Endodermal cell (in vitro differentiated cells): ENCODE results near the gene HECW1. TPM values are rescaled to one million over a fixed set of nuclear protein-coding genes. Genes with fewer than 3 reads are reported as not detected.

Experiments
- DNase-seq: peaks from one replicate; pipeline ENCODE4 v3.0.0-alpha.2; 2017
- H3K27ac ChIP-seq: 2 replicates; pipeline ENCODE4 v1.5.1; 2013; ENCODE audit warnings: mild to moderate bottlenecking, low read depth, low read length, moderate library complexity
- H3K27me3 ChIP-seq: 2 replicates; pipeline ENCODE4 v1.6.1; 2013; ENCODE audit warnings: mild to moderate bottlenecking, low read length, moderate library complexity; ENCODE audit not compliant: insufficient read depth, control insufficient read depth, poor library complexity, severe bottlenecking
- H3K36me3 ChIP-seq: 2 replicates; pipeline ENCODE4 v1.7.0; 2013; ENCODE audit warnings: mild to moderate bottlenecking, low read length, moderate library complexity; ENCODE audit not compliant: control insufficient read depth, insufficient read depth
- H3K4me1 ChIP-seq: one replicate; pipeline ENCODE4 v1.7.0; 2013; ENCODE audit warnings: low read length; ENCODE audit not compliant: control insufficient read depth, insufficient read depth
- H3K4me3 ChIP-seq: 2 replicates; pipeline ENCODE4 v1.5.1; 2013; ENCODE audit warnings: mild to moderate bottlenecking, low read length, moderate library complexity
- H3K9ac ChIP-seq: 2 replicates; pipeline ENCODE4 v1.6.1; 2013; ENCODE audit warnings: mild to moderate bottlenecking, low read length, moderate library complexity; ENCODE audit not compliant: poor library complexity, severe bottlenecking; ENCODE audit errors: extremely low read depth
- H3K9me3 ChIP-seq: 2 replicates; pipeline ENCODE4 v1.6.1; 2013; ENCODE audit warnings: mild to moderate bottlenecking, low read length, moderate library complexity; ENCODE audit not compliant: control insufficient read depth
- H3K27ac Mint-ChIP-seq: 2 replicates; pipeline ENCODE4 v1.8.0; 2020; ENCODE audit warnings: mixed read lengths
- H3K27me3 Mint-ChIP-seq: 2 replicates; pipeline ENCODE4 v1.8.0; 2021; ENCODE audit warnings: mild to moderate bottlenecking, mixed read lengths; ENCODE audit not compliant: insufficient read depth
- H3K36me3 Mint-ChIP-seq: 2 replicates; pipeline ENCODE4 v1.8.0; 2020; ENCODE audit warnings: low read depth, mixed read lengths
- H3K4me1 Mint-ChIP-seq: 2 replicates; pipeline ENCODE4 v1.8.0; 2020; ENCODE audit warnings: mixed read lengths
- H3K4me3 Mint-ChIP-seq: 2 replicates; pipeline ENCODE4 v1.8.0; 2020; ENCODE audit warnings: mild to moderate bottlenecking, moderate library complexity, mixed read lengths
- H3K9me3 Mint-ChIP-seq: 2 replicates; pipeline ENCODE4 v1.8.0; 2020; ENCODE audit warnings: mild to moderate bottlenecking, mixed read lengths
- WGBS, 2 experiments: methylation state at CpG; one replicate each; pipeline versions ENCODE4 v1.1.5 to v1.1.7; 2013; ENCODE audit warnings: missing lambda C conversion rate in 2 of 2, mixed read lengths in 1 of 2; ENCODE audit not compliant: insufficient coverage in 1 of 2, insufficient read length in 1 of 2; 5-methylcytosine and 5-hydroxymethylcytosine counted together
- total RNA-seq, 2 donors: library from RNA; stranded (reverse); fragmentation: NEBNext Ultra II Directional in 1 of 2; extraction: Animal tissue kit (Norgen Biotek cat#: 25700) in 1 of 2; gene quantifications; 2 replicates in 1 of 2; 3 replicates in 1 of 2; pipeline ENCODE4 v1.2.1, GENCODE V29; 2021
- TF ChIP-seq, protein P1 (sequence below): fragments of 200-600 bp; sonication (generic); conservative IDR thresholded peaks from 2 replicates; pipeline ENCODE4 v1.5.0; 2021; ENCODE audit warnings: antibody characterized with exemption, mild to moderate bottlenecking

Gene HECW1
- total RNA-seq, 2 donors from 2014 or later: 4.6 to 12.0 TPM

DNA sequence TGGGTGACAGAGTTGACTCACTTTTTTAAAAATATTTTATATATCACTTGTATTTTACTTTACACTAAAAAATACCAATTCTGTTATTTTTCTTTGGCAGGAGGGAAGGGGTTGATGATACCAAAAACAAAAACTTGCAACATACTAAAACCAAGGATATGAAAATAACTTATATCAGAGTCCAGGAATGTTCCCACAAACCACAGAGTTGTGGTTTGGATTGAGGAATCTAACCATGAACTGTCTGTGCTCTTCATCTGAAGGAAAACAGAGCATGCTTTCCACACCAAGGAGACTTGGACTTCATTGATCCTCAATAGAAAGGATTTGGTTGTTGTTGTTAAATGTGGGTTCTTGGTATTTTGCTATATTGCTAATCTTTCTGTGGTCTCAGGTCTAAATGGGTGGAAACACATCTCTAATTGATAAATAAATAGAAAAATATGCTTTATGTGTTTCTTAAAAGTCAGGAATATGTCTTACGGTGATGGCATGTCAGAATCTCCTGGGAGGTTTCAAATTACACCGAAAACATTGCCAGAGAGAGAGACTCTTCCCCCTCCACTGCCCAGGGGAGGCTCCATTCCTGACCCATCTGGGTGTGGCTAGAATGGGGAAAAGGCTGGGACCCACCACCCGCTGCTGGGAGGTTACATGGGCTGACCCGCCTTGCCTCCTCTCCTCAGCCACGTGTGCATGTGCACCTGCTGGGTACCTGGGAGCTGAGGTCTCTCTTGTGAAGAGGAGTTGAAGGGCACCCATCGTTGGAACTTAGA is 423.6 kb downstream of the HECW1 start:
- Mint-ChIP-seq H3K36me3 (no peaks in the 10 kb centered on the region), H3K27ac (no peak overlapping the region), H3K4me3 (no peak overlapping the region), H3K4me1 (peaks cover 28% of the 10 kb centered on the region), H3K9me3 (no peaks in the 10 kb centered on the region), H3K27me3 (no peaks in the 10 kb centered on the region)
- Histone ChIP-seq H3K9ac (no peak overlapping the region), H3K4me1 (peaks cover 17% of the 10 kb centered on the region), H3K9me3 (no peaks in the 10 kb centered on the region), H3K36me3 (no peaks in the 10 kb centered on the region), H3K27me3 (no peaks in the 10 kb centered on the region), H3K27ac (no peak overlapping the region), H3K4me3 (no peak overlapping the region)
- TF ChIP-seq, protein P1, sequence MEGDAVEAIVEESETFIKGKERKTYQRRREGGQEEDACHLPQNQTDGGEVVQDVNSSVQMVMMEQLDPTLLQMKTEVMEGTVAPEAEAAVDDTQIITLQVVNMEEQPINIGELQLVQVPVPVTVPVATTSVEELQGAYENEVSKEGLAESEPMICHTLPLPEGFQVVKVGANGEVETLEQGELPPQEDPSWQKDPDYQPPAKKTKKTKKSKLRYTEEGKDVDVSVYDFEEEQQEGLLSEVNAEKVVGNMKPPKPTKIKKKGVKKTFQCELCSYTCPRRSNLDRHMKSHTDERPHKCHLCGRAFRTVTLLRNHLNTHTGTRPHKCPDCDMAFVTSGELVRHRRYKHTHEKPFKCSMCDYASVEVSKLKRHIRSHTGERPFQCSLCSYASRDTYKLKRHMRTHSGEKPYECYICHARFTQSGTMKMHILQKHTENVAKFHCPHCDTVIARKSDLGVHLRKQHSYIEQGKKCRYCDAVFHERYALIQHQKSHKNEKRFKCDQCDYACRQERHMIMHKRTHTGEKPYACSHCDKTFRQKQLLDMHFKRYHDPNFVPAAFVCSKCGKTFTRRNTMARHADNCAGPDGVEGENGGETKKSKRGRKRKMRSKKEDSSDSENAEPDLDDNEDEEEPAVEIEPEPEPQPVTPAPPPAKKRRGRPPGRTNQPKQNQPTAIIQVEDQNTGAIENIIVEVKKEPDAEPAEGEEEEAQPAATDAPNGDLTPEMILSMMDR: no peak
- DNase-seq: no peak
- 84 to 91% methylated on average over 3 to 6 of the region's 6 CpGs for WGBS, 2 experiments

DNA sequence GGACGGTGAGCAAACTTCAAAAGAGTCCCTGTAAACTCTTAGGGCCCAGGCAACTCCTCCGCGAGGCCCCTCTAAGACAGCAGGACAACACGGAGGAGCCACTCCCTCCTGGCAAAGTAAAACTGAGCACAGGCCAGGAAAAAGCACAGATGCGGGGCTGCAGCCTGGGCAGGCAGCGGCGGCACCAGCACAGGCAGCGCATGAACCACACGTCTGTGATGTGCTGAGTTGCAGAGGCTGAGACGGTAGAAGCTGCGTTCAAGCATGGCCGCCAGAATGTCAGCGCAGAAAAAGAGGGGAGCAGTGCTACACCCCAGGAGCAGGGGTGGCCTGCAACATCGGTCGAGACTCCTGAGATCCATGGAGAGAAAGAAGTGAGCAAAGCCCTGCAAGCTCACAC is 424.3 kb downstream of the HECW1 start:
- H3K4me1 Mint-ChIP-seq: peaks cover 28% of the 10 kb centered on the region
- H3K27me3 Mint-ChIP-seq: no peaks in the 10 kb centered on the region
- H3K36me3 Mint-ChIP-seq: no peaks in the 10 kb centered on the region

DNA sequence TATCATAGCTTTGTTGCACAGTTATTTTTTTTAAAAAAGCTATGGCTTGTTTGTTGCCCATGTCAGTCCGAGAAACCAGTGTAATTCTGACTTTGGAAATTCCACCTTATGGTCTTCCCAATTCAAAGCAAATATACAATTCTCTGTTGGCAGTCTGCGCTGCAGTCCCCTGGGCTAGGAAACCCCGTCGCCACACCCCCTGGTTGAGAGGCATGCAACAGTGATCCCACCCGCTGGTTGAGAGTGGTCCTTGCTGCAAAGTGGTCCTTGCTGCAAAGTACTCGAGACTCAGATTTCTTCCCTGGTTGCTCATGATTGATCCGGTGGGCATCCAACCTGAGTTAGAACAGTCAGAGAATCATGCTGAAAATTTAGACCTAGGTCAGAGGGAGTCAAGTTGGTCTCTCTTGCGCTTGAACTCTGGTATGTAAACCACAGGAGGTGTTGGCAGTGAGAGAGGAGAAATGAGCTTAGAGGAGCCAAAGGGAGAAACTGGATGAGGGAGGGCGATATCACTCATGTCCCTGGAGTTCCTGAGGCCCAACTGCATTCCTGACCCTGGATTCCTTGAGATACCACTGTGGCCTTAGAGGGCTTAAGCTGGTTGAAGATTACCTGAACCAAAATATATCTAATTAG is 425.4 kb downstream of the HECW1 start:
- Mint-ChIP-seq H3K4me1 (peaks cover 28% of the 10 kb centered on the region), H3K27ac (peak overlapping the region; percentile 88), H3K36me3 (no peaks in the 10 kb centered on the region), H3K4me3 (no peak overlapping the region), H3K9me3 (no peaks in the 10 kb centered on the region), H3K27me3 (no peaks in the 10 kb centered on the region)
- Histone ChIP-seq H3K4me1 (peaks cover 17% of the 10 kb centered on the region), H3K36me3 (no peaks in the 10 kb centered on the region), H3K27ac (no peak overlapping the region), H3K27me3 (no peaks in the 10 kb centered on the region), H3K9me3 (no peaks in the 10 kb centered on the region), H3K4me3 (peak overlapping the region; percentile 6), H3K9ac (no peak overlapping the region)
- WGBS, 2 experiments: 86 to 90% methylated on average over 7 to 9 of the region's 9 CpGs
- TF ChIP-seq, protein P1: peak; percentile 21
- peak; percentile 65 for DNase-seq

More for the DNA sequence above, 424.3 kb downstream of the HECW1 start:
- Mint-ChIP-seq H3K9me3 (no peaks in the 10 kb centered on the region), H3K27ac (peak overlapping the region; percentile 29), H3K4me3 (no peak overlapping the region)
- Histone ChIP-seq H3K4me3 (peak overlapping the region; percentile 6), H3K27ac (no peak overlapping the region), H3K9ac (no peak overlapping the region), H3K27me3 (no peaks in the 10 kb centered on the region), H3K9me3 (no peaks in the 10 kb centered on the region), H3K36me3 (no peaks in the 10 kb centered on the region), H3K4me1 (peaks cover 17% of the 10 kb centered on the region)
- no peak for DNase-seq
- TF ChIP-seq, protein P1: no peak
- 90% methylated on average over 8 to 15 of the region's 15 CpGs for WGBS, 2 experiments
